PC-9 (cell line): Measurements from ENCODE around the gene IAH1. TPM values are rescaled to one million over a fixed set of nuclear protein-coding genes. Genes with fewer than 3 reads are reported as not detected.

Experiments used
- BruUV-seq: library from RNA; stranded (reverse); fragments of 400-500 nt; replicated peaks from 2 replicates; lab custom pipeline; 2021; lab: Mats Ljungman, UMichigan
- CTCF ChIA-PET: fragments of 300-600 bp; sonication (Branson Sonifier 250); formaldehyde crosslinking; loops from one replicate; lab custom pipeline; 2022; ENCODE audit warnings: antibody characterized with exemption; lab: Charles Lee
- POLR2A ChIA-PET: fragments of 300-600 bp; sonication (Branson Sonifier 250); formaldehyde crosslinking; loops from one replicate; lab custom pipeline; 2022; ENCODE audit warnings: antibody characterized with exemption; ENCODE audit not compliant: unreplicated experiment; lab: Charles Lee
- DNase-seq, 2 experiments: peaks; one replicate each; pipeline versions ENCODE4 v3.0.0 to v3.0.0-alpha.2; 2015 to 2022; ENCODE audit warnings: mixed read lengths in 1 of 2
- H2AFZ ChIP-seq: fragments of 200-600 bp; sonication (generic); 2 replicates; pipeline ENCODE4 v1.8.1; 2017; ENCODE audit warnings: antibody characterized with exemption
- H3F3A ChIP-seq: fragments of 200-600 bp; sonication (generic); 2 replicates; pipeline ENCODE4 v1.8.1; 2017; ENCODE audit warnings: antibody characterized with exemption, mild to moderate bottlenecking, low read depth; ENCODE audit not compliant: insufficient read depth
- H3K27ac ChIP-seq: fragments of 200-600 bp; sonication (generic); 2 replicates; pipeline ENCODE4 v1.6.1; 2016; ENCODE audit warnings: mixed run types
- H3K27me3 ChIP-seq: fragments of 200-600 bp; sonication (generic); 2 replicates; pipeline ENCODE4 v1.6.1; 2016; ENCODE audit warnings: low read depth, mixed run types; ENCODE audit not compliant: insufficient read depth
- H3K36me3 ChIP-seq: fragments of 200-600 bp; sonication (generic); 2 replicates; pipeline ENCODE4 v1.6.1; 2016; ENCODE audit warnings: low read depth, mixed run types
- H3K4me1 ChIP-seq: fragments of 200-600 bp; sonication (generic); replicated peaks from 2 replicates; pipeline ENCODE4 v1.6.1; 2016; ENCODE audit warnings: mixed run types; ENCODE audit not compliant: insufficient read depth
- H3K4me2 ChIP-seq: fragments of 200-600 bp; sonication (generic); 2 replicates; pipeline ENCODE4 v1.6.1; 2017; ENCODE audit warnings: mixed run types
- H3K4me3 ChIP-seq: fragments of 200-600 bp; sonication (generic); 2 replicates; pipeline ENCODE4 v1.6.1; 2016; ENCODE audit warnings: mixed run types
- H3K79me2 ChIP-seq: fragments of 200-600 bp; sonication (generic); 2 replicates; pipeline ENCODE4 v1.6.1; 2017; ENCODE audit warnings: low read depth, mixed run types
- H3K9me2 ChIP-seq: fragments of 200-600 bp; sonication (generic); 2 replicates; pipeline ENCODE4 v1.8.1; 2017; ENCODE audit warnings: mild to moderate bottlenecking; ENCODE audit not compliant: insufficient read depth
- H3K9me3 ChIP-seq: fragments of 200-600 bp; sonication (generic); 2 replicates; pipeline ENCODE4 v1.8.1; 2016; ENCODE audit warnings: low read depth; ENCODE audit not compliant: insufficient read depth
- H4K20me1 ChIP-seq: fragments of 200-600 bp; sonication (generic); 2 replicates; pipeline ENCODE4 v1.8.1; 2017; ENCODE audit not compliant: insufficient read depth
- CTCF ChIP-seq: fragments of 200-600 bp; sonication (generic); conservative IDR thresholded peaks from 2 replicates; pipeline ENCODE4 v1.6.1; 2017; ENCODE audit warnings: mixed run types, antibody characterized with exemption, mild to moderate bottlenecking, moderate library complexity
- EZH2 ChIP-seq: fragments of 200-600 bp; sonication (generic); IDR thresholded peaks from 2 replicates; pipeline ENCODE4 v1.8.0; 2017; ENCODE audit warnings: antibody characterized with exemption, low read depth
- intact Hi-C: fragments of 100-400 bp; cut with micrococcal nuclease; formaldehyde crosslinking; loops from one replicate; pipeline ENCODE4 v1.10.0; 2022; ENCODE audit not compliant: unreplicated experiment
- total RNA-seq: library from RNA; stranded (reverse); gene quantifications from 2 replicates; pipeline ENCODE4 v1.2.3, GENCODE V29; 2021

IAH1 gene
- total RNA-seq, 1 experiment from 2014 or later: 37.3 TPM

- no TSS peak for BruUV-seq
- H4K20me1 ChIP-seq: peaks cover 84% of the 10 kb centered on the region
- ChIA-PET POLR2A (no interaction called here), CTCF (no interaction called here)
- H3K9me2 ChIP-seq: no peaks in the 10 kb centered on the region
- no peak overlapping the region for H2AFZ ChIP-seq
- H3K27me3 ChIP-seq: no peaks in the 10 kb centered on the region
- no peak overlapping the region for H3K27ac ChIP-seq
- H3K4me3 ChIP-seq: no peak overlapping the region
- intact Hi-C loops: no loop called here
- H3K9me3 ChIP-seq: no peaks in the 10 kb centered on the region
- TF ChIP-seq EZH2 (no peak), CTCF (no peak)
- no peak overlapping the region for H3K4me2 ChIP-seq
- peaks cover 48% of the 10 kb centered on the region for H3K36me3 ChIP-seq
- peaks cover 18% of the 10 kb centered on the region; the same call in 1 of the 2 replicates for H3K4me1 ChIP-seq
- H3K79me2 ChIP-seq: peaks cover 94% of the 10 kb centered on the region
- H3F3A ChIP-seq: peaks cover 34% of the 10 kb centered on the region
- no peak for DNase-seq
Observed at GRCh38 chr2:9535177-9535576, 60.8 kb downstream of the IAH1 start.

- Histone ChIP-seq H3K36me3 (peaks cover 52% of the 10 kb centered on the region), H3K4me2 (no peak overlapping the region), H3K9me2 (no peaks in the 10 kb centered on the region), H3K27ac (no peak overlapping the region), H3K4me1 (peaks cover 23% of the 10 kb centered on the region; the same call in 1 of the 2 replicates), H2AFZ (no peak overlapping the region), H3K4me3 (no peak overlapping the region), H3F3A (peaks cover 34% of the 10 kb centered on the region), H3K9me3 (no peaks in the 10 kb centered on the region), H3K79me2 (peaks cover 94% of the 10 kb centered on the region), H4K20me1 (peaks cover 85% of the 10 kb centered on the region), H3K27me3 (no peaks in the 10 kb centered on the region)
- ChIA-PET POLR2A (no interaction called here), CTCF (no interaction called here)
- intact Hi-C loops: no loop called here
- TF ChIP-seq EZH2 (no peak), CTCF (no peak)
- no TSS peak for BruUV-seq
- no peak for DNase-seq
Observed at GRCh38 chr2:9536504-9536903, 62.2 kb downstream of the IAH1 start.

GRCh38 chr2:9538000-9538507 is 63.7 kb downstream of the IAH1 start:
- H3K27ac ChIP-seq: peak overlapping the region; percentile 1
- H3K9me3 ChIP-seq: no peaks in the 10 kb centered on the region
- CTCF ChIA-PET: no interaction called here
- H3K27me3 ChIP-seq: no peaks in the 10 kb centered on the region
- H3K4me1 ChIP-seq: peaks cover 23% of the 10 kb centered on the region; the same call in 1 of the 2 replicates
- intact Hi-C loops: no loop called here
- H3K9me2 ChIP-seq: no peaks in the 10 kb centered on the region
- no peak for TF ChIP-seq EZH2
- TF ChIP-seq CTCF: no peak
- no peak overlapping the region for H3K4me3 ChIP-seq
- POLR2A ChIA-PET: no interaction called here
- peak in 1 of 2 experiments; percentile 72 for DNase-seq
- peaks cover 94% of the 10 kb centered on the region for H3K79me2 ChIP-seq
- H3F3A ChIP-seq: peaks cover 34% of the 10 kb centered on the region
- H3K36me3 ChIP-seq: peaks cover 56% of the 10 kb centered on the region
- no TSS peak for BruUV-seq
- peaks cover 84% of the 10 kb centered on the region for H4K20me1 ChIP-seq
- H2AFZ ChIP-seq: no peak overlapping the region
- H3K4me2 ChIP-seq: no peak overlapping the region

Other genes with a start within 250 kb of the IAH1 start
- gene ITGB1BP1, start 51.0 kb upstream of the IAH1 start, total RNA-seq: 68.1 and 82.5 TPM in 2 replicates
- gene CPSF3, start 50.9 kb upstream of the IAH1 start, total RNA-seq: 52.0 and 61.5 TPM in 2 replicates
- 53.5 and 65.0 TPM in 2 replicates for gene ADAM17, start 81.3 kb downstream of the IAH1 start, total RNA-seq
- 353 and 373 TPM in 2 replicates for gene YWHAQ, start 156.4 kb downstream of the IAH1 start, total RNA-seq